T-cell (primary cell): ENCODE measurements around the gene GPR143. TPM values are rescaled to one million over a fixed set of nuclear protein-coding genes. Genes with fewer than 3 reads are reported as not detected.

ENCODE experiments used
- ATAC-seq, 4 experiments: fragments of 200-7000 bp in 3 of 4; fragments of 150-1000 bp in 1 of 4; cut with Tn5 transposase; replicated peaks in 1 of 4; 1 replicate in 3 of 4; 2 replicates in 1 of 4; pipeline ENCODE4 v1.10.0; 2021; ENCODE audit warnings: moderate library complexity in 3 of 4, mild to moderate bottlenecking in 2 of 4, moderate number of reproducible peaks in 1 of 4
- CTCF ChIA-PET, 2 donors: fragments of 300-600 bp; sonication (Branson Sonifier 250); formaldehyde crosslinking; loops; one replicate each; lab custom pipeline; 2022; ENCODE audit warnings: antibody characterized with exemption in 2 of 2; lab: Charles Lee
- POLR2A ChIA-PET, 2 donors: fragments of 300-600 bp; sonication (Branson Sonifier 250); formaldehyde crosslinking; loops; one replicate each; lab custom pipeline; 2022; ENCODE audit warnings: antibody characterized with exemption in 2 of 2; lab: Charles Lee
- DNase-seq, 35 experiments: peaks; one replicate each; pipeline versions ENCODE4 v3.0.0 to v3.0.0-alpha.2; 2013 to 2023
- H3K27ac ChIP-seq: one replicate; pipeline ENCODE4 v1.5.1; 2013; ENCODE audit warnings: low read length
- H3K27me3 ChIP-seq, 2 experiments: replicated peaks in 1 of 2; 1 replicate in 1 of 2; 2 replicates in 1 of 2; pipeline versions ENCODE4 v1.6.1 to v1.7.0; 2013; ENCODE audit warnings: low read length in 1 of 2, mixed read lengths in 1 of 2; ENCODE audit not compliant: control insufficient read depth in 2 of 2, insufficient read depth in 2 of 2; ENCODE audit errors: extremely low read depth in 1 of 2
- H3K36me3 ChIP-seq, 2 donors: 1 replicate in 1 of 2; 2 replicates in 1 of 2; pipeline versions ENCODE4 v1.6.1 to v1.7.0; 2013; ENCODE audit warnings: low read length in 1 of 2; ENCODE audit not compliant: control insufficient read depth in 2 of 2, insufficient read depth in 1 of 2; ENCODE audit errors: extremely low read depth in 1 of 2
- H3K4me1 ChIP-seq, 2 experiments: 1 replicate in 1 of 2; 2 replicates in 1 of 2; pipeline versions ENCODE4 v1.6.1 to v1.7.0; 2013; ENCODE audit warnings: low read length in 2 of 2, mixed read lengths in 1 of 2; ENCODE audit not compliant: insufficient read depth in 2 of 2, control insufficient read depth in 1 of 2; ENCODE audit errors: extremely low read depth in 1 of 2
- H3K4me3 ChIP-seq, 2 donors: 1 replicate in 1 of 2; 2 replicates in 1 of 2; pipeline versions ENCODE4 v1.5.1 to v1.7.0; 2013; ENCODE audit warnings: mild to moderate bottlenecking in 2 of 2, low read length in 1 of 2, moderate library complexity in 1 of 2; ENCODE audit not compliant: control insufficient read depth in 1 of 2; ENCODE audit errors: extremely low read depth in 1 of 2
- H3K9me3 ChIP-seq: 2 replicates; pipeline ENCODE4 v1.7.0; 2013
- H3K27ac Mint-ChIP-seq, 2 donors: one replicate each; pipeline ENCODE4 v1.8.0; 2020 to 2021; ENCODE audit warnings: mild to moderate bottlenecking in 2 of 2, mixed read lengths in 2 of 2
- H3K27me3 Mint-ChIP-seq, 2 donors: one replicate each; pipeline ENCODE4 v1.8.0; 2021 to 2022; ENCODE audit warnings: mixed read lengths in 2 of 2
- H3K36me3 Mint-ChIP-seq: one replicate; pipeline ENCODE4 v1.8.0; 2021; ENCODE audit warnings: mixed read lengths
- H3K4me1 Mint-ChIP-seq, 3 donors: one replicate each; pipeline ENCODE4 v1.8.0; 2020 to 2022; ENCODE audit warnings: mixed read lengths in 3 of 3, mild to moderate bottlenecking in 1 of 3
- H3K4me3 Mint-ChIP-seq, 3 donors: one replicate each; pipeline ENCODE4 v1.8.0; 2020 to 2022; ENCODE audit warnings: mild to moderate bottlenecking in 3 of 3, mixed read lengths in 3 of 3, moderate library complexity in 3 of 3
- H3K9me3 Mint-ChIP-seq, 3 donors: one replicate each; pipeline ENCODE4 v1.8.0; 2020 to 2022; ENCODE audit warnings: mixed read lengths in 3 of 3
- WGBS: methylation state at CpG from one replicate; pipeline ENCODE4 v1.1.5; 2013; ENCODE audit warnings: missing lambda C conversion rate; ENCODE audit not compliant: insufficient coverage; 5-methylcytosine and 5-hydroxymethylcytosine counted together
- total RNA-seq, 35 experiments: library from RNA in 6 of 35; stranded (reverse) in 6 of 35; fragments of 120-200 nt in 1 of 35; gene quantifications; one replicate each; pipeline versions ENCODE4 v1.2.1 to v1.2.4 and lab custom pipeline; 2013 to 2026

GPR143 gene
- total RNA-seq, 5 donors from 2014 or later (not counting 1 experiment from before 2014, with no cell fraction given): not detected

GRCh38 chrX:9729171-9729885, 36.3 kb downstream of the GPR143 start:
- Mint-ChIP-seq H3K27me3 (peaks cover 0 to 4% of the 10 kb centered on the region in 2 donors), H3K4me3 (no peak overlapping the region), H3K9me3 (peaks cover 10 to 15% (median 13%) of the 10 kb centered on the region in 3 donors), H3K36me3 (no peaks in the 10 kb centered on the region), H3K27ac (no peak overlapping the region), H3K4me1 (no peaks in the 10 kb centered on the region)
- no peaks in the 10 kb centered on the region for H3K4me1 ChIP-seq
- no peak for ATAC-seq
- H3K36me3 ChIP-seq: no peaks in the 10 kb centered on the region
- ChIA-PET POLR2A (no interaction called here), CTCF (no interaction called here)
- no peak overlapping the region for H3K4me3 ChIP-seq
- no peak overlapping the region for H3K27ac ChIP-seq
- no peak for DNase-seq
- peaks cover 0 to 7% of the 10 kb centered on the region in 2 experiments for H3K27me3 ChIP-seq
- H3K9me3 ChIP-seq: no peaks in the 10 kb centered on the region
- WGBS: no CpG with 5 or more reads among the region's 5 CpGs

- Histone ChIP-seq H3K4me3 (no peak overlapping the region), H3K9me3 (no peaks in the 10 kb centered on the region), H3K27me3 (peaks cover 0 to 7% of the 10 kb centered on the region in 2 experiments), H3K27ac (no peak overlapping the region), H3K4me1 (no peaks in the 10 kb centered on the region), H3K36me3 (no peaks in the 10 kb centered on the region)
- no peaks in the 10 kb centered on the region for H3K4me1 Mint-ChIP-seq
- ChIA-PET CTCF (no interaction called here), POLR2A (no interaction called here)
- peaks cover 11 to 15% (median 14%) of the 10 kb centered on the region in 3 donors for H3K9me3 Mint-ChIP-seq
- H3K27me3 Mint-ChIP-seq: peaks cover 0 to 4% of the 10 kb centered on the region in 2 donors
- ATAC-seq (no peak), DNase-seq (no peak)
- H3K27ac Mint-ChIP-seq: no peak overlapping the region
- WGBS: no CpG with 5 or more reads among the region's 3 CpGs
- H3K4me3 Mint-ChIP-seq: no peak overlapping the region
- H3K36me3 Mint-ChIP-seq: peaks cover 1% of the 10 kb centered on the region
These were observed 37.4 kb downstream of the GPR143 start for GRCh38 chrX:9728261-9728660.

GRCh38 chrX:9724711-9725110, 40.9 kb downstream of the GPR143 start:
- peaks cover 0 to 7% of the 10 kb centered on the region in 2 experiments for H3K27me3 ChIP-seq
- no peaks in the 10 kb centered on the region for H3K36me3 ChIP-seq
- POLR2A ChIA-PET: no interaction called here
- H3K9me3 Mint-ChIP-seq: peaks cover 19 to 31% (median 22%) of the 10 kb centered on the region in 3 donors
- no peak overlapping the region for H3K27ac Mint-ChIP-seq
- no peak overlapping the region for H3K4me3 ChIP-seq
- peaks cover 0 to 4% of the 10 kb centered on the region in 2 donors for H3K27me3 Mint-ChIP-seq
- ATAC-seq (no peak), DNase-seq (no peak)
- H3K27ac ChIP-seq: no peak overlapping the region
- no CpG with 5 or more reads among the region's 2 CpGs for WGBS
- H3K9me3 ChIP-seq: no peaks in the 10 kb centered on the region
- CTCF ChIA-PET: no interaction called here
- H3K36me3 Mint-ChIP-seq: peaks cover 27% of the 10 kb centered on the region
- H3K4me1 ChIP-seq: no peaks in the 10 kb centered on the region
- no peak overlapping the region for H3K4me3 Mint-ChIP-seq
- H3K4me1 Mint-ChIP-seq: no peaks in the 10 kb centered on the region

- H3K27ac Mint-ChIP-seq: no peak overlapping the region
- H3K4me1 Mint-ChIP-seq: no peaks in the 10 kb centered on the region
- H3K27me3 Mint-ChIP-seq: no peaks in the 10 kb centered on the region
- Histone ChIP-seq H3K27me3 (no peaks in the 10 kb centered on the region), H3K4me3 (no peak overlapping the region), H3K4me1 (no peaks in the 10 kb centered on the region), H3K9me3 (no peaks in the 10 kb centered on the region), H3K36me3 (peaks cover 0 to 28% of the 10 kb centered on the region in 2 donors), H3K27ac (no peak overlapping the region)
- 96% methylated on average over 8 of the region's 21 CpGs for WGBS
- peaks cover 74% of the 10 kb centered on the region for H3K36me3 Mint-ChIP-seq
- ChIA-PET CTCF (no interaction called here), POLR2A (no interaction called here)
- no peak overlapping the region for H3K4me3 Mint-ChIP-seq
- ATAC-seq: no peak
- peaks cover 5 to 14% (median 8%) of the 10 kb centered on the region in 3 donors for H3K9me3 Mint-ChIP-seq
- DNase-seq: no peak
These were observed 48.3 kb downstream of the GPR143 start for GRCh38 chrX:9717376-9717775.

- H3K27ac ChIP-seq: no peak overlapping the region
- H3K27ac Mint-ChIP-seq: no peak overlapping the region
- peaks cover 0 to 7% of the 10 kb centered on the region in 2 experiments for H3K4me1 ChIP-seq
- POLR2A ChIA-PET: no interaction called here
- WGBS: no CpG with 5 or more reads among the region's 8 CpGs
- H3K4me3 Mint-ChIP-seq: no peak overlapping the region
- no peaks in the 10 kb centered on the region for H3K27me3 ChIP-seq
- ATAC-seq: no peak
- H3K36me3 Mint-ChIP-seq: peaks cover 30% of the 10 kb centered on the region
- H3K36me3 ChIP-seq: peaks cover 0 to 28% of the 10 kb centered on the region in 2 donors
- H3K9me3 ChIP-seq: no peaks in the 10 kb centered on the region
- H3K4me3 ChIP-seq: no peak overlapping the region
- no peak for DNase-seq
- H3K27me3 Mint-ChIP-seq: no peaks in the 10 kb centered on the region
- CTCF ChIA-PET: interaction anchor here in 1 of 2 donors (0.7 to 0.8 kb wide), 2 partner anchors 13 to 741 kb away, joined by 3 to 4 read pairs; no protein-coding TSS in a partner anchor
- H3K4me1 Mint-ChIP-seq: peaks cover 9 to 13% (median 11%) of the 10 kb centered on the region in 3 donors
- H3K9me3 Mint-ChIP-seq: no peaks in the 10 kb centered on the region
These were observed 55.3 kb downstream of the GPR143 start for GRCh38 chrX:9710332-9710731.

GRCh38 chrX:9708923-9709553, 56.6 kb downstream of the GPR143 start:
- Histone ChIP-seq H3K27me3 (no peaks in the 10 kb centered on the region), H3K4me1 (peaks cover 0 to 7% of the 10 kb centered on the region in 2 experiments), H3K4me3 (no peak overlapping the region), H3K36me3 (peaks cover 0 to 26% of the 10 kb centered on the region in 2 donors), H3K27ac (no peak overlapping the region), H3K9me3 (no peaks in the 10 kb centered on the region)
- peak overlapping the region in 1 of 2 donors; percentile 33 for H3K27ac Mint-ChIP-seq
- no peaks in the 10 kb centered on the region for H3K27me3 Mint-ChIP-seq
- ChIA-PET POLR2A (no interaction called here), CTCF (interaction anchor here (0.6 to 1.0 kb wide), 4 partner anchors 10 to 892 kb away, joined by 3 to 5 read pairs (median 3); no protein-coding TSS in a partner anchor)
- H3K9me3 Mint-ChIP-seq: peaks cover 0 to 6% (median 0%) of the 10 kb centered on the region in 3 donors
- peak; percentile 55 to 85 (median 73) for DNase-seq
- peak overlapping the region in 1 of 3 donors; percentile 10 for H3K4me3 Mint-ChIP-seq
- peaks cover 9 to 13% (median 11%) of the 10 kb centered on the region in 3 donors for H3K4me1 Mint-ChIP-seq
- ATAC-seq: peak; percentile 73 to 85 (median 78)
- 50% methylated on average over 1 of the region's 17 CpGs for WGBS
- H3K36me3 Mint-ChIP-seq: peaks cover 39% of the 10 kb centered on the region
